CD4-positive, alpha-beta T cell treated with Interleukin-21 for 1 hour (primary cell): ENCODE results near the gene ERAL1.
"Not testable (repeated sequence)": the region's sequence is repeated elsewhere in the genome, so short reads cannot be mapped to it uniquely, and the experiment has no call there.

Source experiments
- DNase-seq: peaks from one replicate; pipeline ENCODE4 v3.0.0-alpha.2; 2020

ERAL1 gene

DNA sequence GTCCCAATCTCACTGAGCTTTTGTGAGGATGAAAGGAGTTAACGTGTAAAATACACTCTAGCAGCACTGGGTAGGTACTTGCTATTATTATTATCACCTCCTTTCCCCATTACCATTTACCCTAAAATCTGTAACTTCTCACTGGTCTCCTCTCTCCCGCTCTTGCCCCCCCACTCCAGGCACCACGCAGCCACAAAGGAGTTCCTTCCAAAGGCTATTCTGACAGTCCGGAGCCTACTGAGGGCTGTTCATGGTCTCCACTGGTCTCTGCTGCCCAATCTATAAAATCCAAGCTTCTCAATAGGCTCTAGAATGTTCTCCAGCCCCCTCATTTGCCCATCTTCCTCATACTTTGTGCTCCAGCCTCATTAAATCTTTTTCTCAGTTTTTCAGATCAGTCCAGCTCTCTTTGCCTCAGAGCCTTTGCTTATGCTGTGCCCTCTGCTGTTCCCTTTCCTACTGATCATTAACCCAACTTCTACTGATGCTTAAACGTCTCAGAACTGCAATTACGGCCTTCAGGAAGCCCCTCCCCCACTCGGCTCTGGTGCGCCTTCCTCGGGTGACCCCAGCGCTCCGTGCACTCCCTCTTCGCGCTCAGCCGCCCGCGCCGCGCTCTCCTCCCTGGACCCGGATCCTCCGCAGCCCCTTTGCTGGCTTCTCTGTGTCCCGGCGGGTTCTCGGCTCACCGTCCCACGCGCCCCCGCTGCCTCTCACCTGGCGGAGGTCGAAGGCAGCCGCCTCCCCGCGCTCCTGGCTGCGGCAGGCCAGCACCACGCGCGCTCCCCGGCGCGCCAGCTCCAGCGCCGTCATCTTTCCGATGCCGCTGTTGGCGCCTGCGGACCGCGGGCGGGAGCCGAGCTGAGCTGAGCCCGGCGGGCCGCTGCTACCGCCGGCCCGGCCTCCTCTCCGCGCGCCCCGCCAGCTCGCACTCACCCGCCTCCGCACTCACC, 47.3 kb downstream of the ERAL1 start:
- DNase-seq, result peak; percentile 53

DNA sequence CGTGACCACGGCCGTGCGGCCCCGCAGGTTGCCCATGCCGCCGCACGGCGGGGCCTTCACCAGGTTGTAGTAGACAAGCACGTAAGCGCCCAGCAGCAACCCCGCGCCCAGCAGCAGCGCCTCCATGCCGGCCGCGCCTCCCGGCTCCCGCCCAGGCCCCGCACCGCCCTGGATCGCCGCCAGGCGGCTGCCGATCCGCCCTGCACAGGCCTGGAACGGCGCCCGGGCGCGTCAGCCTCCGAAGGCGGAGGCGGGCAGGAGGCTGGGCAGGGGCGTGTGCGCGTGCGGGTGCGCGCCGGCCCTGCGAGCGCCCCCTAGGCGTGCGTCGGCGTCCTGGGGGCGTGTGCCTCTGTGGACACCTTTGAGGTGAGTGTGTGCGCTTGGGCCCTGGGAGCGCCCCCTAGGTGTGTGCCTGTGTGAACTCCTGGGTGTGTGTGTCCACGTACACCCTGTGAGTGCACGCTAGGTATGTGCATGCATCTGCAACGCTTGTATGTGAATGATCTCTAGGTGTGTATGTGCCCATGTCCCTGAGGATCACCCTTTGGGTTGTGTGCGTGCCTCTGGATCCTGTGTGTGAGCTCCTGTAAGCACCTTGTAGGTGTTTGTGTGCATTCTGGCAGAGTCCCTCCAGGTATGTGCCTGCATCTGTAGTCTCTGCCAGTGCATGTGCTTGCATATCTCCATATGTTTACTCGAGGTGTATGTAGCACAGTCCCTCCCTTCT, 48.2 kb downstream of the ERAL1 start, which contains the start of gene DHRS13:
Gene DHRS13, minus strand, starts transcription at position 261 of the 727 bp plus-strand sequence. Its CDS starts 135 bp downstream, at position 126.
- DNase-seq, result peak; percentile 95

DNA sequence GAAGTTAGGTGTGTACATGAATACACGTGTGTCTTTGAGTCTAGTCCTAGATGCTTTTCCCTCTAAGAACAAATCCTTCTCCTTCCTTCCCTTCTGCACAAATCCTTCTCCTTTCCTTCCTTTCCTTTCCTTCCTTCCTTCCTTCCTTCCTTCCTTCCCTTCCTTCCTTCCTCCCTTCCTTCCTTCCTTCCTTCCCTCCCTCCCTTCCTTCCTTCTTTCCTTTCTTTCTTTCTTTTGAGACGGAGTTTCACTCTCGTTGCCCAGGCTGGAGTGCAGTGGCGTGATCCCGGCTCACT, 48.7 kb downstream of the ERAL1 start:
- not testable (repeated sequence) for DNase-seq

DNA sequence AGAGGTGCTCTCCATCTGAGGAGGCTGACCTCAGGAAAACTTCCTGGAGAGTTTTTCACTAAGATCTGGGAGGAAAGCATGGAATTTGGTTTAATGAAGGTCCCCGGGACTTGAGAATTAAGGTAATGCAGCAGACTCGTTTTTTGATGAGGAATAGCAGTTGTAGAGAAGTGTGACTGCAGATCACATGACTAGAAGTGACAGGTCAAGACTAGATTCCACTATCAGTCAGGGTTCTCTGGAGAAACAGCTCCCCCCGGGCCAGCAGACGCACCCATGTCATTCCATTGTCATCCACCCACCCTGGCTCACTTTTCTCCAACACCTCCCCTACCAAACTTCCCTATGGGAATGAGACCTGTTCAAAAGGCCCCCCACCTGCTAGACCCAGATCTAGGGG, 50.0 kb downstream of the ERAL1 start:
- no peak for DNase-seq

DNA sequence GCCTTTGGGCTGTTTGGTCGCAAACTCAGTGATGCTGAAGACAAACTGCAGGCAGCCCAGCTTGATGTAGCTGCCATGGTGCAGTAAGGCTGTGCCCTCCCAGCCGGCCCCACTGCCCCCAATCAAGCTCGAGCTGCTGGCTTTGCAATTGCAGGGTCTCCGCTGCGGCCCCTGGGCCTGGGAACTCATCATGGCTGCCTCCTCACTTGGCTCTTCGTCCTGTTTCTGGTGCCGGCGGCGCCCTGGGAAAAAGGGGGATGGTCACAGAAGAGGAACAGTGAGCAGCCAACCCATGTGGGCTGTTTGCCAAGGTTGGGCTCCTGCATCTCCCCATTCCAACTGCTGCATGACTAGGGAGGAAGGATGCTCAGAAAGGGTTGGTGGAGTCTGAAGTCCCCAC, 51.5 kb downstream of the ERAL1 start:
- DNase-seq, result no peak

DNA sequence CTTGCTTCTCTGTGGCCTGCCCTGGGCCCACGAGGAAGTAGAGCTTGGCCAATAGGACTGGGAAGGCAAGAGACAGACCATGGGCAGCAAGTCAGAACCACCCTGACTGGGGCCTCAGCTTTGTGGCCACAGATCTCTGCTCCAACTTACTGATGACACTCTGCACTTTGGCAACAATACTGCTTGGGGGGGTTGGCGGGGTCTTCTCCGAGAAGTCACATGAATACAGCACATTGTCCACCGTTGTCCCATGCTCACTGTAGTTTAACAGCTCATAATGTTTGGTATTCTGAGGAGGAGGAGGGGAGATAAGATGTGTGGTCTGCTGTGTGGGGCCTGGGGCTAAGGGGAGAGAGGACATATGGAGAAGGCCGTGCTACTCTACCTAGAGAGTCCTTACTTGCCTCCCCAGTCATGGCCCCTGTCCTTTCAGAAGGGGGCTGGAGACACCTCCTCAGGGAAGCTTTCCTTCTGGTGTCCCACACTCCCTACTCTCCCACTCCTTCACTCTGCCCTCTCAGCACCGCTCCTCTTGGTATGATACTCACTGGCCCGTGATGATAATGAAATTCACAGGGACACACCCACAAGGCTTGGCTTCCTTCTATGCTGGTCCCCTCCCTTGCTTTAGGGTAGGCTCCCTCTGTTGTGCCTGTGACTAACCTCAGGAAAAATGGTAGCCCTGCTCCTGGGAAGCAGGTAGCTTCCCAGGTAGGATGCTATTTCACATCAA, 52.1 kb downstream of the ERAL1 start:
- DNase-seq, result no peak

DNA sequence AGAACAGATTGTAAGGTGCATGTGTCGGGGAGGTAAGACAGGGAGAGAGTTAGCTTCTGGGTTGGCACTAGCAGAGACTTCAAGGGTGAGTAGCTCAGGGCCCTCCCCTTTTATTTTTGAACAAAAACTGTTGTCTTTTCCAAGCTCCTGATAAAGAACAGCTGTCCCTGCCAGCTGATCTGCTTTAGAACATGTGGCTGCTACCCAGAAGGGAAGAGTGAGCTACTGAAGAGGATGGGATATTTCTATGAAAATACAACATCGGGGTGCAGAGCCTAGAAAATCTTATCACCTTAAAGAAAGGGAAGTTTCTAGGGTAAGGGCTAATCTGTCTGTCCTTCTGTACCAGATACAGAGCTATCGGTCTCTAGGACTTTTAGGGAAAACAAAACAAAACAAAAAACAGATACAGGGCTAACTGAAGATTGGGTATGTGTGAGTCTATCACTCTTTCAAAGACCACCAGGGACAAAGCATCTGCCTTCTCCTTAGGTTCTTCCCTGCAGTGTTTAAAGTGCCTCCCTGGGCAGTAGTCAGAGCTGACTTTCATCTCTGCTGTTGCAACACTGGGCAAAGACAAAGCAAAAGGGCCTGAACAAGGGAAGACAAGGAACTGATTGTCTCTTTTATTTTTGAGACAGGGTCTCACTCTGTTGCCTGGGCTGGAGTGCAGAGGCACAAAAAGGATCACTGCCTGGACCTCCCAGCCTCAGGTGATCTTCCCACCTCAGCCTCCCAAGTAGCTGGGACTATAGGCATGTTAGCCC, 53.1 kb downstream of the ERAL1 start:
- DNase-seq, result no peak

DNA sequence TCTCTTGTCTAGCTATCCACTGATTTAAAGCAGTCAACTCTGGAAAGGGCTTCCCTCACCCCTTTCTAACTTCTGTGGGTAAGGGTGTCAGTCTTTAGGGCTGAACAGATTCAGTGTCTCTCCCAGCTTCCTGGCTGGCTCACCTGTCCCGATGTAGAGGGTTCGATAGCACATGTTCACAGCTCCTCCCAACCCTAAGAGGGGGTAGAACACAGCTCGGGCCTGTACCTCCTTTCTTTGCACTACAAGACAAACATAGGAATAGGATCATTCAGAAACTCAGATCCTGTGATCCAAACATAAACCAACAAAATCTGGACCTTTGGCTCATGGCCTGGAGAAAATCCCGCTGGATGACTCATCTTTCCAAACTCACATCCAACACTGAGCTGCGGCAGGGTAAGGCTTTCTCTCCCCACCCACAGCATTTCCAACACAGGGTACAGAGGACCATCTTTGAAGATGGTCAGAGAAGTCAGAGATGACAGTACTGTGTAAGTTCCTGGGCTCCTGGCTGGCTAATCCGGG, 53.9 kb downstream of the ERAL1 start:
- no peak for DNase-seq

DNA sequence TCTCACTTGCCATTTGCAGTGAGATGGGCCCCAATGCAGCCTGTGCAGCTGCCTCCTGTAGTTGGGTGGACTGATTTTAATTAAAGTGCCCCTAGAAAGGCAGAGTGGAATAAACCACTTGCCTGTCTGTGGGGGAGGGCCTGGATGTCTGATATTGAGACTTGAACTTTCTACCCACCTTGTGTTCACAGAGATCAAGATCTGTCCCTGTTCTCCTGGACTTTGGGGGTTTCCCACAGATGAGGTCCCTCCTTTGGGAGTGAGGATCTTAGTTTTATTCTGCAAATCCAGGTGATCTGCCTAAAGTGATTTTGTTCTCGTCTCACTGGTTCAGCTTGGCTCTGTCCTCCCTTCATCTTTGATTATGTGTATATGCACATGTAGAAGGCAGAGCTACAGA, 55.7 kb downstream of the ERAL1 start:
- no peak for DNase-seq
